ENCODE results near the gene WFIKKN1.

Gene WFIKKN1

DNA sequence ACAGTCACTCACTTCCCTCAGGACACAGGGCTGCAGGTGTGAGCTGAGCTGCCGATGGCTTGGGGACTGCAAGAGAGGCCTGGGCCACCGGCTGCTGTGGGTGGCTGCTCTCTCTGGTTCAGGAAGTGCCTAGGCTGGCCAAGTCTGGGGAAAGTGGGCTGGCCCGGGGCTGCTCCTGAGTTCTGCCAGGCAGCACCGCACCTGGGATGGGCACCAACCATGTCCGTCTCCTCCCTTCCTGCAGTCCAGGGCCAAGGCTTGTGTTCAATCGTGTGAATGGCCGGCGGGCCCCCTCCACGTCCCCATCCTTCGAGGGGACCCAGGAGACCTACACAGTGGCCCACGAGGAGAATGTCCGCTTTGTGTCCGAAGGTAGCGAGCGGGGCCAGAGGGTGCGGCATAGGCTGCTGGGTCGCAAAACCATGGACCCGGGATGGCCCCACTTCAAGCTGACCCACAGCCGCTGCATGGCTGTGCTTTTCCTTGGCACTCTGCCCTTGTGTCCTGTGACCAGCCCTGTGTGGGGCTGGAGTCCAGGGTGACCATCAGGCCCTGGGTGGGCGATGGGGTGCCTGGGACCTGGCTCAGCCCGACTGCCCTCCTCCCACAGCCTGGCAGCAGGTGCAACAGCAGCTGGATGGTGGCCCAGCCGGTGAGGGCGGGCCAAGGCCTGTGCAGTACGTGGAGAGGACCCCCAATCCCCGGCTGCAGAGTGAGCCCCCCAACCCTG is 16.6 kb downstream of the WFIKKN1 start:
- no peak overlapping the region for H3K4me3 Mint-ChIP-seq
- H3K9me3 Mint-ChIP-seq, result no peaks in the 10 kb centered on the region
- peak overlapping the region; percentile 55 for H3K27ac Mint-ChIP-seq
- peaks cover 36% of the 10 kb centered on the region for H3K4me1 Mint-ChIP-seq (ENCODE audit: low read depth)
- peaks cover 54% of the 10 kb centered on the region for H3K36me3 Mint-ChIP-seq (ENCODE audit: low read depth)
- no peaks in the 10 kb centered on the region for H3K27me3 Mint-ChIP-seq
- DNase-seq, result peak; percentile 34

DNA sequence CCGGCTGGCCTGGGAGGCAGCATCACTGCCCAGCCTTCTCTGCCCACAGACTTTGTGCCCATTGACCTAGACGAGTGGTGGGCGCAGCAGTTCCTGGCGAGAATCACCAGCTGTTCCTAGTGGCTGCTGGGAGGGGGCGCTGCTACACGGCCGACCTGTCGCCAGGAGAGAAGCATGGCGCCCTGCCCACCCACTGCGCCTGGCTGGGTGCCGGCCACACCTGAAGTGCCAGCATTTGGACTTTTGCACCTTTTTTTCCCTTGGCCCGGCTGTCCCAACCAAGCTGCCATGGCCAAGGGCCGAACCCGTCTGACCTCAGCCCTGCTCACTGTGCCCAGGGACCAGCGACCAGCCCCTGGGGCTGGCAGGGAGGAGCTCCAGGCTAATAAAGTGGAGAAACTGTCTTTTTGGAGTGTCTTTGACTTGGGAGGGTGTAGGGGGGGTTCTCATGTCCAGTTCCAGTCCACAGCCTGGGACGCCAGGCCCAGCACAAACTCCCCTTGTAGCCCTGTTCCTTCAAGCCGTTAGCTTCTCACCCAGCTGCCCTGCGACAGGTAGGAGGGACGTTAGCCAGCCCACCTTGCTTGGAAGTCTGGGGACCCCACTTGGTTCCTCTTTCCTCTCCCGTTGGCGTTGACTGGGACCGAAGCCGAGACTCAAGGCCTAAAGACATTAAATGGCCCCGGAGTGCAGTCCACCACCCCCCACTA is 17.4 kb downstream of the WFIKKN1 start:
- peak; percentile 70 for DNase-seq
- Mint-ChIP-seq H3K4me3 (peak overlapping the region; percentile 87), H3K4me1 (ENCODE audit: low read depth) (peaks cover 32% of the 10 kb centered on the region), H3K27me3 (no peaks in the 10 kb centered on the region), H3K36me3 (ENCODE audit: low read depth) (peaks cover 56% of the 10 kb centered on the region), H3K27ac (peak overlapping the region; percentile 89), H3K9me3 (no peaks in the 10 kb centered on the region)

DNA sequence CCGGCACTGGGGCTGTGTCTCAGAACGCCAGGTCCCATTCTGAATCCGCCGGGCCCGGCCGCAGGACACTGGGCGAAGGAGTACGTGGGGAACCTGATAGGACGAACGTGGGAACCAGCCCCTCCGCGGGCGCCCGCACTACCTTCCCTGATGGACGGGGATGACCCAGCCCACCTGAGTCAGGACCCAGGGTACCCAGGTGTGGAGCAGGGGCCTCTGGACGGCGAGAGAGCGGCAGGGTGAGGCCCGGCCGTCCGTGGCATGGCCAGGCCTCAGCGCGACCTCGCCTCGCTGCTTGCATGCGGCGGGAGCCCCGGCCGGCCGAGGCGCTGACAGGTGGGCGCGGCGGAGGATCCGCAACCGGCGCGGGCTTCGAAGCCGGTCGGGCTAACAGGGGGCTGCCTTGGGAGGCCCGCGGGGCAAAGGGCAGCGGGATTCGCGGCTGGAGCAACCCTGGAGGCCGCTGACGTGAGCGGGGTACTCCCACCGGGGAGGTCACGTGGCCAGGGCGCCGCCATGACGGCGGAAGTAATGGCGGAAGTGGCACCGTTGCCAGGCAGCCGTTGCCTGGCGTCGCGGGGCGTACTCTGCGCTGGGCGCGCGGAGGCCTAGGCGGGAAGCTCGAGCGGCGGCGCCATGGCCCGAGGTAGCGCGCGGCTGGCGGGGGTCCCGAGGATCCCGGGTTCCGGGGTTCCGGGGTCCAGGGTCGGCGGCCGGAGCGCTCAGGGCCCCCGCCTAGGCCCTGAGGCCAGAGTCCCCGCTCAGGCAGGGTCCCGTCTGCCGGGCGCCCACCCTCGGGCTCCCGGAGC is 18.2 kb downstream of the WFIKKN1 start, which contains the start of gene WDR90:
WDR90 (plus strand) TSS at position 585 of the 809 bp plus-strand sequence; CDS start at position 637, 52 bp downstream.
- Mint-ChIP-seq H3K4me1 (ENCODE audit: low read depth) (peaks cover 27% of the 10 kb centered on the region), H3K36me3 (ENCODE audit: low read depth) (peaks cover 61% of the 10 kb centered on the region)

DNA sequence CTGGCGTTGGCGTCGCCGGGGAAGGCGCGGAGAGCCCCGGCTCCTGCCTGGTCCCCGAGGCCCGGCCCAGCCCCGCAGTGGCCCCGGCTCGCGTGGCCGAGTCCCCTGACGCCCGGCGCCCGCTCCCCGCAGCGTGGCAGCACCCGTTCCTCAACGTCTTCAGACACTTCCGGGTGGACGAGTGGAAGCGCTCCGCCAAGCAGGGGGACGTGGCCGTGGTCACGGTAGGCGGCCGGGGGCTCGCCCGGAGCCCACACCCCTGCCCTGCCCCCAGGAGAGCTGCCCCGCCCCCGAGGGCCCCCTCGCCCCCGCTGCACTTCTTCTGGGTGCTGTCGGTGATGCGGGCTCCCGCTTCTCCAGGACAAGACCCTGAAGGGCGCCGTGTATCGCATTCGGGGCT is 18.8 kb downstream of the WFIKKN1 start:
- no peaks in the 10 kb centered on the region for H3K9me3 Mint-ChIP-seq
- H3K4me3 Mint-ChIP-seq, result peak overlapping the region; percentile 80
- peak overlapping the region; percentile 76 for H3K27ac Mint-ChIP-seq
- peak; percentile 61 for DNase-seq
- no peaks in the 10 kb centered on the region for H3K27me3 Mint-ChIP-seq
- peaks cover 20% of the 10 kb centered on the region for H3K4me1 Mint-ChIP-seq (ENCODE audit: low read depth)
- H3K36me3 Mint-ChIP-seq (ENCODE audit: low read depth), result peaks cover 57% of the 10 kb centered on the region

More for the DNA sequence above, 18.2 kb downstream of the WFIKKN1 start, which contains the start of gene WDR90:
- Mint-ChIP-seq H3K9me3 (no peaks in the 10 kb centered on the region), H3K4me3 (peak within 1 kb of the TSS; percentile 87), H3K27me3 (no peaks in the 10 kb centered on the region), H3K27ac (peak within 1 kb of the TSS; percentile 89)
- DNase-seq, result peak; percentile 95

- Mint-ChIP-seq H3K4me1 (ENCODE audit: low read depth) (peaks cover 17% of the 10 kb centered on the region), H3K27ac (no peak overlapping the region), H3K4me3 (no peak overlapping the region), H3K9me3 (no peaks in the 10 kb centered on the region), H3K27me3 (no peaks in the 10 kb centered on the region), H3K36me3 (ENCODE audit: low read depth) (peaks cover 49% of the 10 kb centered on the region)
- no peak for DNase-seq
Observed at GRCh38 chr16:651844-652243, 21.1 kb downstream of the WFIKKN1 start.

- Mint-ChIP-seq H3K4me1 (ENCODE audit: low read depth) (peaks cover 15% of the 10 kb centered on the region), H3K9me3 (no peaks in the 10 kb centered on the region), H3K4me3 (no peak overlapping the region), H3K27ac (no peak overlapping the region), H3K27me3 (no peaks in the 10 kb centered on the region), H3K36me3 (ENCODE audit: low read depth) (peaks cover 43% of the 10 kb centered on the region)
- no peak for DNase-seq
Observed at GRCh38 chr16:652454-653305, 21.9 kb downstream of the WFIKKN1 start.

DNA sequence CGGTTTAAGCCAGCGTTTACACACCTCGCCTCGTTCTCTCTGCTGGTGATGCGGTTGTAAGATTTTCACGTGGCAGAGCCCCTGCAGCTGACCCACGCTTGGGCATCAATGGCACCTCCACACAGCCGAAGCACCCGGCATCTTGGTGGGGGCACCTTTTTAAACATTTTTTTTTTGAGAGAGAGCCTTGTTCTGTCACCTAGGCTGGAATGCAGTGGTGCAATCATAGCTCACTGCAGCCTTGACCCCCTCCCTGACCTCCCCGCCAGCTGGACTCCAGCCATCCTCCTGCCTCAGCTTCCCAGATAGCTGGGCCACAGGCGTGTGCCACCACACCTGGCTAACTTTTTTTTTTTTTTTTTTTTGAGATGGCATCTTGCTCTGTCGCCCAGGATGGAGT is 23.2 kb downstream of the WFIKKN1 start:
- peaks cover 36% of the 10 kb centered on the region for H3K36me3 Mint-ChIP-seq (ENCODE audit: low read depth)
- DNase-seq, result no peak
- H3K9me3 Mint-ChIP-seq, result no peaks in the 10 kb centered on the region
- H3K27ac Mint-ChIP-seq, result no peak overlapping the region
- H3K4me3 Mint-ChIP-seq, result no peak overlapping the region
- H3K4me1 Mint-ChIP-seq (ENCODE audit: low read depth), result peaks cover 9% of the 10 kb centered on the region
- H3K27me3 Mint-ChIP-seq, result no peaks in the 10 kb centered on the region

- H3K9me3 Mint-ChIP-seq, result no peaks in the 10 kb centered on the region
- H3K36me3 Mint-ChIP-seq (ENCODE audit: low read depth), result peaks cover 36% of the 10 kb centered on the region
- no peak for DNase-seq
- H3K4me3 Mint-ChIP-seq, result no peak overlapping the region
- H3K4me1 Mint-ChIP-seq (ENCODE audit: low read depth), result peaks cover 5% of the 10 kb centered on the region
- H3K27ac Mint-ChIP-seq, result no peak overlapping the region
- H3K27me3 Mint-ChIP-seq, result no peaks in the 10 kb centered on the region
Observed at GRCh38 chr16:657487-657886, 26.7 kb downstream of the WFIKKN1 start.

- H3K4me1 Mint-ChIP-seq (ENCODE audit: low read depth), result peaks cover 5% of the 10 kb centered on the region
- no peak overlapping the region for H3K27ac Mint-ChIP-seq
- no peaks in the 10 kb centered on the region for H3K9me3 Mint-ChIP-seq
- no peak for DNase-seq
- peaks cover 38% of the 10 kb centered on the region for H3K36me3 Mint-ChIP-seq (ENCODE audit: low read depth)
- no peaks in the 10 kb centered on the region for H3K27me3 Mint-ChIP-seq
- H3K4me3 Mint-ChIP-seq, result no peak overlapping the region
Observed at GRCh38 chr16:658679-659571, 28.1 kb downstream of the WFIKKN1 start.

- Mint-ChIP-seq H3K4me3 (no peak overlapping the region), H3K27ac (no peak overlapping the region), H3K36me3 (ENCODE audit: low read depth) (peaks cover 38% of the 10 kb centered on the region), H3K9me3 (no peaks in the 10 kb centered on the region), H3K4me1 (ENCODE audit: low read depth) (peaks cover 5% of the 10 kb centered on the region), H3K27me3 (no peaks in the 10 kb centered on the region)
- DNase-seq, result no peak
Observed at GRCh38 chr16:659618-660017, 28.8 kb downstream of the WFIKKN1 start.

- no peak for DNase-seq
- Mint-ChIP-seq H3K4me3 (no peak overlapping the region), H3K36me3 (ENCODE audit: low read depth) (peaks cover 38% of the 10 kb centered on the region), H3K27ac (no peak overlapping the region), H3K9me3 (no peaks in the 10 kb centered on the region), H3K4me1 (ENCODE audit: low read depth) (peaks cover 5% of the 10 kb centered on the region), H3K27me3 (no peaks in the 10 kb centered on the region)
Observed at GRCh38 chr16:660132-660458, 29.3 kb downstream of the WFIKKN1 start.

DNA sequence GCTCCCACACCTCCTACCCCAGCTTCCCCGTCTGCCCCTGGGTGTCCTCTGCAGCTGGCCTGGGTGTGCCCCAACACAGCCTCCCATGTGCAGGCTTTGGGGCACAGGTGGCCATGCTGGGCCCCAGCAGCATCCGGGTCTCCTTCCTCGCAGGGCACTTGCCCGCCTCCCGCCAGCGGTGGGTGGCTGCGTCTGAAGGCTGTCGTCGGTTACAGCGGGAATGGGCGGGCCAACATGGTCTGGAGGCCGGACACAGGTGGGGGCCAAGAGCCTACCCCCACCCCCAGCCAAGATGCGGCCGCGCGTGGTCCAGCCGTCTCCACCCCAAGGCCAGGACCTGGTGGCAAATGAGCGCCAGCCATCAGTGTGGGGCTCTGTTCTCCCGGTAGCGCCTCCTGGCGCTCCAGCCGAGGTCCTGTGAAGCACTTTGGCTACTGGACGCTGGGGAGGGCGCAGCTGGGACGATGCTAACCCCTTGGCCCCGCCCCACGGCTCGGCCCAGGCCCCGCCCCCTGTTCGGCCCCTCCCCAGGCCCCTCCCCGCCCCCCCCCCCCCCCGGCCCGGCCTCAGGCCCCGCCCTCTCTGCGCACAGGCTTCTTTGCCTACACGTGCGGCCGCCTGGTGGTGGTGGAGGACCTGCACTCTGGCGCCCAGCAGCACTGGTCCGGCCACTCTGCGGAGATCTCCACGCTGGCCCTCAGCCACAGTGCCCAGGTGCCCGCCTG is 29.8 kb downstream of the WFIKKN1 start:
- H3K9me3 Mint-ChIP-seq, result no peaks in the 10 kb centered on the region
- DNase-seq, result peak; percentile 75
- peak overlapping the region; percentile 71 for H3K27ac Mint-ChIP-seq
- peak overlapping the region; percentile 10 for H3K4me3 Mint-ChIP-seq
- H3K4me1 Mint-ChIP-seq (ENCODE audit: low read depth), result peaks cover 5% of the 10 kb centered on the region
- H3K27me3 Mint-ChIP-seq, result no peaks in the 10 kb centered on the region
- peaks cover 36% of the 10 kb centered on the region for H3K36me3 Mint-ChIP-seq (ENCODE audit: low read depth)
